RPMI7951 (cell line): ENCODE data around the gene MRPL49. TPM values are rescaled to one million over a fixed set of nuclear protein-coding genes. Genes with fewer than 3 reads are reported as not detected.
"Not testable (repeated sequence)": the region's sequence is repeated elsewhere in the genome, so short reads cannot be mapped to it uniquely, and the experiment has no call there.

Experiments used
- DNase-seq: peaks from one replicate; pipeline ENCODE4 v3.0.0-alpha.2; 2012; ENCODE audit warnings: low read depth
- total RNA-seq: library from RNA; depleted of rRNA; stranded (reverse); fragments of >200 nt; shearing (Covaris generic); gene quantifications from 2 replicates; pipeline ENCODE4 v1.2.3, GENCODE V29; 2014

Gene MRPL49
- total RNA-seq, 1 experiment from 2014 or later = 50.6 TPM

DNA sequence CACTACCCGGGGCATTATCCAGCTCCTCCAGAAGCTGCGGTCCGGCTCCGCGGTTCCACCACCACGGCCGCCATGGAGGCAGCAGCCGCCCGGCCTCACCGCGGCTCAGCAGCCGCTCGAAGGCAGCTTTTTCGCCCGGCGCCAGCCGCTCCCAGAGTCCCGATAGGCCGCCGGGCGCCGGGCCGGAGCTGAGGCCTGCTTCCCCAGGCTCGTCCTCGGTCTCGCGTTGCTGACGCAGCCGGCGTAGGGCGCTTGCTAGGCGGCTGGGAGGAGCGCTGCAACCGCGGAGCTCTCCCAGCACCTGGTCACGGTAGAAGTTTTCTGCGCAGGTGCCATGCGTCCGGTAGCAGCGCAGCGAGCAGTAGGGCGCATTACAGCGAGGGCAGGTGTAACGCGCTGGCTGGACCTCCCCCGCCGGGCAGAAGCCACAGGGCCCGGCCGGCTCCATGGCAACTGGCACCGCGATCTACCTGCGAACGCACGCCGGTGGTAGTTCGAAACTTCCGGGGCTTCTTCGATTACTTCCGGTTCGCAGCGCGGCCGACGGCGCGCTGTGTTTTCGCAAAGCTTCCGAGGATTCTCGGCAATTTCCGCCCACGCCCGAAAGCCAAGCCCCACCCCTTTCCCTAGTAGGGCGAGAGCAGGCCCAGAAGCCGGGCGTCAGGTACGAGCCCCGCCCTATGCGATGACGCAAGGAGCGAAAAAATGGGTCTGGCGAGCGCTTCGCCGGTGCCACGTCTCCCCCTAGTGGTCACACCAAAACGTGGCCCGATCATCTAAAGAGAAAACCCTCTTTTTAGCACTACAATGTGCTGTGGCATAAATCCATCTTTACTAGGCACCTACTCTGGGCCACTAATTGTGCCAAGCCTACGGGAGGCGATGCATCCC lies 4.7 kb upstream of the MRPL49 start, which contains the start of gene ZNHIT2:
TSS of gene ZNHIT2 (minus strand) at position 496 of the 891 bp plus-strand sequence. CDS start at position 448, 48 bp downstream.
- peak; percentile 97 for DNase-seq

DNA sequence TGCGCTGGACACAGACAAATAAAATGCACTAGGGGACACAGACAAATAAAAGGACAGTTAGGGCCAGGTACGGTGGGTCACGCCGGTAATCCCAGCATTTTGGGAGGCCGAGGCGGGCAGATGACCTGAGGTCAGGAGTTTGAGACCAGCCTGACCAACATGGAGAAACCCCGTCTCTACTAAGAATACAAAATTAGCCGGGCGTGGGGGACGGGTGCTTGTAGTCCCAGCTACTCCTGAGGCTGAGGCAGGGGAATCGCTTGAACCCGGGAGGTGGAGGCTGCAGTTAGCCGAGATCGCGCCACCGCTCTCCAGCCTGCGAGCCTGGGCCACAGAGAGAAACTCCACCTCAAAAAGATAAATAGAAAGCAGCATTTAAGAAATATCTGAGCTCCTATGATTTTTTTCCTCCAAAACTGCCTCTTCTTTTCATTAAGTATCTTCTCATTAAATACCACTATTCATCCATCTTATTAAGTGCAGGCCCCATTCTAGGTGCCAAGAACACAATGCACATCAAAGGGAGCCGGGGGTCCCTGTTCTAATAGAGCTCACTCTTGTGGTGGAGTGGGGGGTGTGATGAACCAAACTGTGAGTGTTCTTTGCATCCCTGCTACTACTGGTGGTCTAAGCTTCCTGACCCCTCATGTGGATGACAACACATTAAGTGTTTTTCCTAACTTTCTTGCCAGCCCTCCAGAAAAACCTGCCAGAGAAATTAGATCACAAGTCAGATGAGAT lies 3.9 kb upstream of the MRPL49 start:
- no peak for DNase-seq

DNA sequence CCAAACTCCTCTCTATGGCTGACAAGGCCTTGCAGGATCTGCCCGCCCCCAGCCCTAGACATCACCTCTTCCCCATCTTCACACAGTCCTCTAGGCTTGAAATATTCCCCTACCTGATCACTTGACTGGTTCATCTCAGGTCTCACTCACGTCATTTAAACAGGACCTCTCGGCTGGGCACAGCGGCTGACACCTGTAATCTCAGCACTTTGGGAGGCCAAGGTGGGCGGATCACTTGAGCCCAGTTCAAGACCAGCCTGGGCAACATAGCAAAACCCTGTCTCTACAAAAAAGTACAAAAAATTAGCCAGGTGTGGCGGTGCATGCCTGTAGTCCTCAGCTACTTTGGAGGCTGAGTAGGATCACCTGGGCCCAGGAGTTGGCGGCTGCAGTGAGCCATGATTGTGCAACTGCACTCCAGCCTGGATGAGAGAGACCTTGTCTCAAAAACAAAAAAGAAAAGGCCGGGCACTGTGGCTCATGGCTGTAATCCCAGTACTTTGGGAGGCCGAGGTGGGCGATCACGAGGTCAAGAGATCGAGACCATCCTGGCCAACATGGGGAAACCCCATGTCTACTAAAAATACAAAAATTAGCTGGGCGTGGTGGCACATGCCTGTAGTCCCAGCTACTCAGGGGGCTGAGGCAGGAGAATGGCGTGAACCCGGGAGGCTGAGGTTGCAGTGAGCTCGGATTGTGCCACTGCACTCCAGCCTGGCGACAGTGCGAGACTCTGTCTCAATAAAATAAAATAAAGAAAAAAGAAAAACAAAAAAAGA lies 3.0 kb upstream of the MRPL49 start:
- not testable (repeated sequence) for DNase-seq

DNA sequence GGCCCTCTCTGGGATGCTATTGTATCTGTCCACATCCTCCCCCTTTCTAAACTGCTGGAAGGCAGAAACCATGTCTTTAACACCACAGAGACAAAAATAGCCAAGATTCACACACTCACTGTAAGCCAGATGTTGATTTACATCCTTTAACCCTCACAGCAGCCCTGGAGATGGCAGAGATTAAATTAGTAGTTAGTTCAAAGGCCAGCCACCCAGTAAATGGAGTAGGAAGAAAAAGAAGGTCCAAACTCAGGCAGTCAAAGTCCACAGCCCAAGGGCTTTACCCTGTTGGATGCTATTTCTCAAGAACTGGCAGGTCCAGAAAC lies 2.5 kb upstream of the MRPL49 start:
- DNase-seq = no peak

DNA sequence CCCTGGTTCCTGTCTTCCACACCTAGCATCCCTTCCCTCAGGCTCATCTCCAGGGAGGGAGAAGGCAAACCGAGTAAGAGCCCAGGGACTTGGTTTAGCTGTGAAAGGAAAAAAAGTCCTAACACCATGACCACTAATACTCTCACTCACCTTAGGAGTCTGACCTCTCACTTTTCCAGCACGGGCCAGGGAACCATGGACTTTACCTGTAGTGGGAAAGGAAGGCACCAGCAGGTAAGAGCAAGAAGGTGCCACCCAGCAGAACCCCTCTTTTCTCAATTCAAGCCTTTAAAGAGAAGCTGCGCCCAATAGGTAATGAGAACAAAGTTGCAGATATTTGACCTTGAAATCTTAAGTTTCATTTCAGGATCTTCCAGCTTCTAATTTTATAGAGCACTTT lies 1.3 kb upstream of the MRPL49 start:
- no peak for DNase-seq

DNA sequence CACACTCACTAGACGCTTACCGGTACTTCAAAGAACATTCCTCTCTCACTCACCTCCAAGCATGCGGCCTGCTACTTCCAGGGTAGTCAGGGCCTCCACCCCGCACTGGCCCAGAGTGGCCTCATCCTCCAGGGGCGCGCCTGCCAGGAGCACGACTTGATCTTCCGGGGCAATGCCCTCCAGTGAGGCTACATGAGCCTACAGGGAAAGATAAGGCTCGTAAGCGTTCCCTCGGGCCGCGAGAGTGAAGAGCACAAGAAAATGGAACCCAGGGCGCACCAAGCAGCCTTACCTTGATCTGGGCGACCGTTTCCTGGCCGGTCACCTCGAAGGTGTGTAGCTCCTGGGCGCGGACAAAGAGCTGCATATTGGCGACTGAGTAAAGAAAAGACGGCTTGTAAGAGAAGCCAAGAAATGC lies 665 bp upstream of the MRPL49 start:
- DNase-seq = no peak

DNA sequence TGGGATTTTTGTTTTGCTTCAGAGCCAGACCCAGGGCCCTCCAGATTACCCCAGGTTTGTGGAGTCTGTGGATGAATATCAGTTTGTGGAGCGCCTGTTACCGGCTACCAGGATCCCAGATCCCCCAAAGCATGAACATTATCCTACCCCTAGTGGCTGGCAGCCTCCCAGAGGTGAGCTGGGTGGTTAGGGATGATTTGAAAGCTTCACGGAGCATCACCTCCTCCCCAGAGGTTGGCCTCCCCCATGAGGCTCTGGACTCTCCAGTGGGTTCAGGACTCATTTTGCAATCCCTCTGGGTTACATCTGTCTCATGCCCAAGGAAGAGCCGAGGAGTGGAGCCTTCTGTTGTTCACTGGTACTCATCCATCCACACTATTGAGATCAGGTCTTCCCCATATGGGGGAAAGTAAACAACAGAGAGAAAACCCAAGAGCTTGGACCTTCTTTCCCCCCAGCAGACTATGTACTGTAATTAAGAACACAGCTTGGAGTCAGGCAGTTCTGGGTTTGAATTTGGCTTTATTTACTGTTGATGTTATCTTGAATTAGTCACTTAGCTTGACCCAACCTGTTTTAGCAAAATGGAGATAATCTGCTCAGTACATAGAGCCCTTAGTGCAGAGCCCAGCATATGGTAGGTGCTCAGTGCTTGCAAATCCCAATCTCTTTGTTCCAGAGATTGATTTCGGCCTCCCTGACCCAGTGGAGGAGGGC lies 2.5 kb downstream of the MRPL49 start:
- no peak for DNase-seq

DNA sequence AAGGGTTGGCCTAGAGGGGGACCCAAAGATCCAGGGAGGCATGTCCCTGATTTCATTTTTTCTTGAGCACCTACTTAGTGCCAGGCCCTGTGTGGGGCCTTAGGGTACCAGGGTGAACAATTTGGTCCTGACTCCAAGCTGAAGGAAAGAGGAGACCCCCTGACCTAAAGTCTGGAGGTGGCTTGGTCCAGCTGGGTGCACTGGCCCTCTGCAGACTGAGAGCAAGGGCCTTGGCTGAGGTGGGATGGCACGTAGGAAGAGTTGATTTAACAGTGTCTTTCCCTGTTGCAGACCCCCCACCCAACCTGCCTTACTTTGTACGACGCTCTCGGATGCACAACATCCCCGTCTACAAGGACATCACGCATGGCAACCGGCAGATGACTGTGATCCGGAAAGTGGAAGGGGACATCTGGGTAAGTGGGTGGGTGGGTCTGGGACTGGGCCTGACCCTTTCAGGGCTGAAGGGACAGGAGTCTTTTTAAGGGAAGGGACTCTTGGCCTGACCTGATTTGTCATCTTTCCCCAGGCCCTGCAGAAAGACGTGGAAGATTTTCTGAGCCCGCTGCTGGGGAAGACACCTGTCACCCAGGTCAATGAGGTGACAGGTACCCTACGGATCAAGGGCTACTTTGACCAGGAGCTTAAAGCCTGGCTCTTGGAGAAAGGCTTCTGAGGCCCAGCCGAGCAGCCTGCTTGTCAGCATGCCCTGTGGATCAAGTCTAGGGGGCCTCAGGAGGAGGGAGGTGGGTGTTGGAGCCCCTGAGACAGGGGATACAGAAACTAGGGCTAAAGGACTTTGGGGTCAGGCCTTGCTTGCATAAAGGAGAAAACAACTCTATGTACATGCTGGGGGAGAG lies 3.3 kb downstream of the MRPL49 start:
- no peak for DNase-seq

DNA sequence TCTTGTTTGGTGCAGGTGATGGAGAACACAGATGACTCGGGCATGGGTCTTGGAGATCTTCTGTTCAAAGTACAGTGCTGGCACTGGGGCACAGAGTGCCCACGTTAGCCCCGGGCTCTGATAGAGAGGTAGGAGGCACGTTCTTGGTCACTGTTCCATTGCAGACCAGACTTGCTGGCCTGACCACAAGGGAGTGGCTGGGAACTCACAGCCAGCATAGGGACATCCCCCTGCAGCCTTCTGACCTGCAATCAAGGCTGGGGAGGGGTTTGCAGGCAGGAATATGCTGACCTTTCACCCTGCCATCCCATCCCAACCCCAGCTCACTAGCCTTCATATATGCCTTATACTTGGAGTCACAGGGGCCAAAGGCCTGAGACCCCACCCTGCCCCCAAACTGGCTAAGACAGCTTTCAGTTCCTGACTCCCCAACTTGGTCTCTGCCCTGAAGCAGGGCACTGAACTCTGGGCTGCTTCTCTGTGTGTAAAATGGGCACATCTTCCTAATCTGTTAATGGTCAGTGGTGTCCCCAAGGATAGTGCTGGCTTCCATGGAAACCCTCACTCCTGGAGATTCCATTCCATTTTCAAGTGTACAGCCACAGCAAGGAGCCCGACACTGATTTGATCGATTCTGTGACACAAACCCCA lies 4.6 kb downstream of the MRPL49 start:
- no peak for DNase-seq

DNA sequence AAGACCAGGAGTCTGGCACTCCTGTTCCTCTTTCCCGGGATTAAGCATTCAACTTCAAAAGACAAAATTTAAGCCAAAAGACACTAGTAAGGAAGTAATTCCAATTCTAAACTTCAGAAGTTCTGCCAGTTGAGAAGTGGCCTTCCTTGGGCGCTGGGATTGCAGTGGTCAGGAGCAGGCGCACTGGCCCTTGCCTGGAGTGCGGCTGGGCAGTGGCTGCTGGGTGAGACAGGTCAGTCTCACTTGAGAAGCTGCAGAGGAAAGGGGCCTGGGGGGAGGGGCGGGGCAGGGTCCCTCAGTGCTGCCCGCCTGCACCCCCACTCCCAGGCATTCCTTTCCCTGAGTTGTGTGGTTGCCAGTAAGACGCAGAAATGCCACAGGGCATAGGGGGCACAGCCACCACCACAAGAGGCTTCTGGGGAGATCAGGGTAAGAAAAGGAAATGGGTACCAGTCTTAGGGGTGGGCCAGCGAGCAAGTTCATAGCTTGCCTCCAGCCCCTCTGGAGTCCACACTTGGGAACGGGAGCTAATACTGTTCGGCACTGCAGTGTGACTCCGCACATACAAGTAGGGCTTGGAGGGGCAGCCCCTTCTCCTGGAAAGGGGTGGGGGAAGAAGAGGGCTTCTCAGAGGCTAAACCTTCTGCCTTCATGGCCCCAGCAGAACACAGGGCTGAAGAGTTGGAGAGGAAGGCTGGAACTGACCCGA lies 5.5 kb downstream of the MRPL49 start:
- DNase-seq = no peak

DNA sequence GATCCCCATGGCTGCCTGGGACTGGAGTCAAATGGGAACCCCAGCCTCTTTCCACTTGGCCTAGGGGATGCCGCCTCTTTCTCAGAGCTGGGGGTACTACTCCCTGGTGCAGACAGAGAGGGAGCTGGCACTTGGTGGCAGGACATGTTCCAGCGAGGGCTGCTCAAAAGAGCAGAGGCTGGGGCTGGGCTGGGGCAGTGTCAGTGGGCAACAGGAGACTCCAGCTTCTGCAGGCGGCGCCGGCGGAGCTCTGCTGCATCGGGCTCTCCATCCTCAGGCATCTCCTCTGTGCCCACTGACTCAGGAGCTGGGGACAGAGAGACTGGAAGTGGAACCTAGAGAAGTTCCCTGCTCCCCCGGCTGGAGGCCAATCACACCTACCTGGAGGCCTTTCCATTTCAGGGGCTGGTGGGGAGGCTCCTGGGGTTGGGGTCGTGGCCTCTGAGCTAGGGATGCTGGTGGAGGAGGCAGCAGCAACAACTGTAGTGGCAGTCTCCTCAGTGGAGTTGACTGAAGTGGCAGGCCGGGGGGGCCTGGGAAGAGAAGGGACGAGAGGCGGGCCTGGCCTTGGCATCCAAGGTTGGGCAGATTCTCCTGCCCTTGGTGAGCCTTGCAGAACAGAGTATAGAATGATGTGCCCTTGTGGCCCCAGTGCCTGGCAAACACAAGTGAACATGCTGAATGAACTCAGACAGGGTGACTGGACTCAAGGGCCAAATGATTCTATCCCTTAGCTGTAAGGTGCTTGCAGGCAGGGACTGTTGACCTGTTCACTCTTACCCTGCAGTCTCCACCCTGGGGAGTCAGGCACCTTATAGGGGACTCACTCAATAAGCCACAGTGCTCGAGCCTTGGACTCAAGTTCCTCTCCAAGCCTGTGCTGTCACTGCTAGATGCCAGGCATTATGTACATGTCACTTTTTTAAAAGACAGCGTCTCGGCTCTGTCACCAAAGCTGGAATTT lies 6.3 kb downstream of the MRPL49 start:
- DNase-seq = no peak

DNA sequence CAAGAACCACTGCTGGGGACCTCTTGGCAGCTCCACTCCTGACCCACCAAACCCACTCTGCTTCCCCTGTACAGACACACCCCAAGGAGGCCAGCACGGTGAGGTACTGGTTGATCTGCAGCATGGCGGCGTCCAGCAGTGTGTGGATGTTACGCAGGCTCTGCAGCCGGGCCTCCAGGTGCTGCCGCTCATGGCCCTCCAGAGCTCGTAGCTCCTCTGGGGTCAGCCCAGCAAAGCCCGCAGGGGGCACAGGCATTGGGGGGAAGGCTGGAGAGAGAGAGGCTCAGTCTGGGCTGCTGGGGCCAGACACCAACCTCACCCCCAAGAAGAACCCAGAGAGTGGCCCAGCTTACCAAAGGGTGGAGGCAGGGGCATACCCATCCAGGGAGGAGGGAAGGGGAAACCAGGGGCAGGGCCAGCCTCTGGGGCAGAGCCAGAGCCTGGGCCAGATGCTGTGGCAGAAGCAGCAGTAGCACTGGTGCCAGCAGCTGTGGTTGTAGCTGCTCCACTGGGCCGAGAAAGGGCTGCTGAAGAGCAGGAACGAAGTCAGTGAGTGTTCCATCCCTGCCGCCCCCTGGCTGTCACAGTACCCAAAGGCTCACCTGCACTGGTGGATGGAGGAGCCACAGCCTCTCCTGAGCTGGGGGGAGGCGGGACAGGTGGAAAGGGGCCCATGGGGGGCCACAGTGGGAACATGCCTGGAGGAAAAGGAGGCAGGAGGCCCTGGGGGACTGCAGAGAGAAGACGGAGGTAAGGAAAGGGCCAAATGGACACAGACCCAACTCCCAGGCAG lies 7.7 kb downstream of the MRPL49 start:
- no peak for DNase-seq

DNA sequence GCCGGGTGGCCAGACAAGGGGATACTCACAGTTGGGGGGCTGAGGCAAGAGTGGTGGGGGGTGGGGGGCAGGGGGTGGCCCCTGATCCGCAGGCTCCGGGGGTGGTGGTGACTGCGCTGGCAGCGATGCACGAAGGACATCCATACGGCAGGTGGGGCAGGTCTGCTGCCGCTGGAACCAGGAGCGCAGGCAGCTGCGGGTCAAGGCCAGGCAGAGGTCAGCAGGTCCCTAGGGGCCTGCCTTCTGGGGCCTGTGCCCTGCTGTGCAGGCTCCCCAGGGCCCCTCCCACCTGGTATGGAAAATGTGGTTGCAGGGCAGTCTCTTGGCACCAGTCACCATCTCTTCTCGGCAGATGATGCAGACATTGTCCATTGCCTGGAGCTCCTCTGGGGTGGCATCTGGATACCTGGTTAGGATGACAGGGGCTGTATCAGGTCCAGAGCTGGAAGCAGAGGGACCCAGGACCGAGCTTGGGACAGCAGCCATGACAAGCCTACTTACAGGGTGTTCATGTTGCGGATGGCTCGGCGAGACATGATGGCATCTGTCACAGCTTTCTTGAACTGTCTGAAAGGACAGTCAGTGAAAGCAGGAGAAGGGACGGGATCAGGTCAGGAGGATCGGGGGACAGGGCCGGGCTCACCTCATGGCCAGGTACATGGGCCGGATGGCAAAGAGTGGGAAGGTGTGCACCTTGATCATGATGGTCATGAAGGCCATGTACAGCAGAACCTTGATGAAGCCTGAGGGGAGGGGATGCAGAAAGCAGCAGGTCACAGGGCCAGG lies 8.7 kb downstream of the MRPL49 start:
- no peak for DNase-seq

DNA sequence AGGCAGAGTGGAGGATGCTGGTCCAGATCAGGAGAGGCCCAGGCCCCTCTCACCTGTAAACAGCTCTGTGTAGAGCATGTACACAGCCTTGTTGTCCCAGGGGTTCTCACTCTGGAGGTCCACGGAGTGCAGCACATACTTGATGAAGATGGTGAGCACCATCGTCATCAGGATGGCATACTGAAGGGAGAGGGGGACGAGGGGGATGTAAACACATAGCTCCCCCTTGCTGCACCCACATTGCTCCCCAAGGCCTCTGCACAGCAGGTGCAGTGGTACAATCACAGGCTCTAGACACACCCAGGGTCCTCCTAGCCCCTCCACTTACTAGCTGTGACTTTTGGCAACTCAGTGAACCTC lies 9.3 kb downstream of the MRPL49 start:
- no peak for DNase-seq

DNA sequence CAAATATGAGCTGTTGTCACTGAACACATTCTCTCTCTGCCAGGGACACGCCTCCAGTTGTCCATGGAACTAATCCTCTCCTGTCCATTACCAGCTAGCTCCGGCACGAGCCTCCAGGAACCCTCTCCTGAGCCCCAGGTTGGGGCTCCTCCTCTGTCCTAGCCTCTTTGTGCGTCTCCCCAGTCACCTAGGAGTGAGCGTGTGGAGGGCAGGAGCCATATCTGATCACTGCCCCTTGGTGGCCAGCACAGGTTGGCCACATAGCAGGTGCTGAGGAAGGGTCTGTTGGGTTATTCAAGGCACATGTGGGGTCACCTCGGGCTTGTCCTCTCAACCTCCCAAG lies 9.7 kb downstream of the MRPL49 start:
- DNase-seq = no peak

DNA sequence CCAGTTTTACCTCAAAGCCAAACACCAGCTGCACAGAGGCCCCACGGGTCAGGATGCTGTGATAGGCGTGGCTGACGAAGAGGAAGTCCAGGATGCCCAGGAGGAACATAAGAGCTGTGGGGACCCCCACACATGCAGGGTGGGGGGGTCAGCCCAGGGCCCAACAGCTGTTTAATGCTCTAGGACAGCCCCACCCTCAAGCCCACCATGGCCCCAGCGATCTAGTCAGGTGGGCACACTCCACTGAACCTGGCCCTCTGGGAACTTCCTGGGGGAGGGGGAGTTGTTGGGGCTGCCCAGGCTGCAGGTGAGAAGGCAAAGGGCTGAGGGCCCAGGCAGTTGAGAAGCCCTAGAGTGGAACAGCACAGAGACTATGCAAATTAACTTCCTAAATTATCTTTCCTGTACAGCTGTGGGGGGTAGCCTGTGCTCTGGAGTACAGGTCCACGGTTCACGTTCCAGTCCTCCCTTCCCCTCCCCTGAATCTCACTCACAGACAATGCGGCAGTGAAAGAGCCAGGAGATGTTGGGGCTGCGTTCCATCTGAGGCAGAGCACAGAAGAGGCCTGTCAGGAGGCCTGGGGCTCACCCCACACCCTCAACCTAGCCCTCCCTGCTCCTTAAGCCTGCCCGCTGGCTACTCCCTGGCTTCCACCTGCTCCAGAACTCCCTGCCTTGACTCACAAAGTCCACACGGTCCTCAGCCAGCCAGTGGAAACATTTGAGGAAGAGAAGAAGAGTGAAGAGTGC lies 10.3 kb downstream of the MRPL49 start:
- DNase-seq = no peak
